OCI-LY1 (cell line): Measurements from ENCODE around the gene RFESD.

ENCODE experiments used
- H2AFZ ChIP-seq: fragments of 200-600 bp; sonication (generic), shearing (Covaris generic); 2 replicates; pipeline ENCODE4 v1.6.0; 2014; ENCODE audit warnings: antibody characterized with exemption, mild to moderate bottlenecking, low read length
- H3F3A ChIP-seq: fragments of 200-600 bp; sonication (generic), shearing (Covaris generic); 2 replicates; pipeline ENCODE4 v1.6.0; 2014; ENCODE audit warnings: mild to moderate bottlenecking, antibody characterized with exemption, low read length, moderate library complexity; ENCODE audit not compliant: insufficient read depth
- H3K27ac ChIP-seq: fragments of 200-600 bp; sonication (generic); 2 replicates; pipeline ENCODE4 v1.5.1; 2014; ENCODE audit warnings: low read length, mixed run types, mild to moderate bottlenecking, low read depth; ENCODE audit not compliant: poor library complexity, severe bottlenecking
- H3K27me3 ChIP-seq: fragments of 200-600 bp; sonication (generic); 2 replicates; pipeline ENCODE4 v1.6.0; 2014; ENCODE audit warnings: antibody characterized with exemption, mild to moderate bottlenecking, low read length, moderate library complexity; ENCODE audit not compliant: insufficient read depth
- H3K36me3 ChIP-seq: fragments of 200-600 bp; sonication (generic); 2 replicates; pipeline ENCODE4 v1.6.1; 2014; ENCODE audit warnings: mild to moderate bottlenecking, antibody characterized with exemption, low read length, moderate library complexity, mixed read lengths; ENCODE audit not compliant: insufficient read depth
- H3K4me1 ChIP-seq: fragments of 200-600 bp; sonication (generic); 2 replicates; pipeline ENCODE4 v1.5.1; 2014; ENCODE audit warnings: mild to moderate bottlenecking, low read length, moderate library complexity; ENCODE audit not compliant: insufficient read depth, severe bottlenecking
- H3K4me2 ChIP-seq: fragments of 200-600 bp; sonication (generic), shearing (Covaris generic); 2 replicates; pipeline ENCODE4 v1.6.1; 2014; ENCODE audit warnings: low read length
- H3K4me3 ChIP-seq: fragments of 200-600 bp; sonication (generic); 2 replicates; pipeline ENCODE4 v1.5.1; 2014; ENCODE audit warnings: low read length, low read depth, mild to moderate bottlenecking, mixed read lengths; ENCODE audit not compliant: poor library complexity, severe bottlenecking
- H3K79me2 ChIP-seq: fragments of 200-600 bp; shearing (Covaris generic); 2 replicates; pipeline ENCODE4 v1.6.1; 2016; ENCODE audit warnings: mixed run types, low read length, mixed read lengths; ENCODE audit not compliant: insufficient read depth
- H3K9ac ChIP-seq: fragments of 200-600 bp; sonication (generic), shearing (Covaris generic); 2 replicates; pipeline ENCODE4 v1.6.1; 2014; ENCODE audit warnings: mild to moderate bottlenecking, low read length, mixed read lengths
- H3K9me2 ChIP-seq: fragments of 200-600 bp; sonication (generic), shearing (Covaris generic); 2 replicates; pipeline ENCODE4 v1.6.1; 2014; ENCODE audit warnings: low read depth, mild to moderate bottlenecking, low read length, mixed read lengths
- H3K9me3 ChIP-seq: fragments of 200-600 bp; shearing (Covaris generic); 2 replicates; pipeline ENCODE4 v1.6.1; 2014; ENCODE audit warnings: low read length, mixed read lengths
- H4K20me1 ChIP-seq: fragments of 200-600 bp; sonication (generic), shearing (Covaris generic); 2 replicates; pipeline ENCODE4 v1.6.0; 2016; ENCODE audit warnings: mild to moderate bottlenecking, low read length; ENCODE audit not compliant: insufficient read depth
- CTCF ChIP-seq: fragments of 200-600 bp; sonication (generic), shearing (Covaris generic); IDR thresholded peaks from 2 replicates; pipeline ENCODE4 v1.5.1; 2017; ENCODE audit warnings: mild to moderate bottlenecking, antibody characterized with exemption, low read length, moderate library complexity, mixed read lengths
- EZH2 ChIP-seq: fragments of 200-600 bp; sonication (generic), shearing (Covaris generic); IDR thresholded peaks from 2 replicates; pipeline ENCODE4 v1.8.0; 2017; ENCODE audit warnings: borderline replicate concordance, mixed run types, mild to moderate bottlenecking, antibody characterized with exemption, low read length, moderate library complexity, mixed read lengths

Gene RFESD

DNA sequence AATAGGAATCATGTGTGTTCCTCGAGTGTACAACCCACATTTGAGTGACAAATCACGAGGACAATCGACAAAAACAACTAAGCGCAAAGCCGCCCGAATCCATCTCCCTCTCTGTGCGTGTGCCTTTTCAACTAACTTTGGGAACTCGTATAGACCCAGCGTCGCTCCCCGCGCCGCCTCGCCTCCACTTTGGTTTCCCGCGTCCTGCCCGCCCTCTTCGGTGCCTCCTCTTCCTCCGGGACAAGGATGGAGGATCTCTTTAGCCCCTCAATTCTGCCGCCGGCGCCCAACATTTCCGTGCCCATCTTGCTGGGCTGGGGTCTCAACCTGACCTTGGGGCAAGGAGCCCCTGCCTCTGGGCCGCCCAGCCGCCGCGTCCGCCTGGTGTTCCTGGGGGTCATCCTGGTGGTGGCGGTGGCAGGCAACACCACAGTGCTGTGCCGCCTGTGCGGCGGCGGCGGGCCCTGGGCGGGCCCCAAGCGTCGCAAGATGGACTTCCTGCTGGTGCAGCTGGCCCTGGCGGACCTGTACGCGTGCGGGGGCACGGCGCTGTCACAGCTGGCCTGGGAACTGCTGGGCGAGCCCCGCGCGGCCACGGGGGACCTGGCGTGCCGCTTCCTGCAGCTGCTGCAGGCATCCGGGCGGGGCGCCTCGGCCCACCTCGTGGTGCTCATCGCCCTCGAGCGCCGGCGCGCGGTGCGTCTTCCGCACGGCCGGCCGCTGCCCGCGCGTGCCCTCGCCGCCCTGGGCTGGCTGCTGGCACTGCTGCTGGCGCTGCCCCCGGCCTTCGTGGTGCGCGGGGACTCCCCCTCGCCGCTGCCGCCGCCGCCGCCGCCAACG, 26.3 kb upstream of the RFESD start, which contains the start of gene GPR150:
TSS of gene GPR150 (plus strand) at position 58 of the 840 bp plus-strand sequence. CDS start at position 247, 189 bp downstream.
- Histone ChIP-seq H3K9me3 (no peaks in the 10 kb centered on the region), H3K4me1 (peaks cover 20% of the 10 kb centered on the region), H3K4me3 (peak within 1 kb of the TSS; percentile 64), H3K4me2 (peak within 1 kb of the TSS; percentile 90), H4K20me1 (no peaks in the 10 kb centered on the region), H3K9ac (peak within 1 kb of the TSS; percentile 54; the same call in 1 of the 2 replicates), H3K27ac (no peak within 1 kb of the TSS), H3K36me3 (no peaks in the 10 kb centered on the region), H3F3A (peaks cover 4% of the 10 kb centered on the region; the same call in 1 of the 2 replicates), H3K9me2 (no peaks in the 10 kb centered on the region), H3K27me3 (0 out of 2 replicates have a peak, but pooled peaks cover 2% of the 10 kb centered on the region), H3K79me2 (no peaks in the 10 kb centered on the region), H2AFZ (0 out of 2 replicates have a peak within 1 kb of the TSS, but pooled peaks have one; percentile 20)
- TF ChIP-seq CTCF (no peak), EZH2 (no peak)

GRCh38 chr5:95620870-95621838, 25.4 kb upstream of the RFESD start:
- Histone ChIP-seq H3K4me3 (peak overlapping the region; percentile 64), H3K4me2 (peak overlapping the region; percentile 90), H3K9ac (peak overlapping the region; percentile 45; the same call in 1 of the 2 replicates), H3K9me2 (no peaks in the 10 kb centered on the region), H3K9me3 (no peaks in the 10 kb centered on the region), H3K79me2 (no peaks in the 10 kb centered on the region), H4K20me1 (no peaks in the 10 kb centered on the region), H3K27me3 (0 out of 2 replicates have a peak, but pooled peaks cover 2% of the 10 kb centered on the region), H3K27ac (no peak overlapping the region), H3F3A (peaks cover 4% of the 10 kb centered on the region; the same call in 1 of the 2 replicates), H3K36me3 (no peaks in the 10 kb centered on the region), H3K4me1 (peaks cover 20% of the 10 kb centered on the region), H2AFZ (no peak overlapping the region)
- TF ChIP-seq CTCF, result no peak
- no peak for TF ChIP-seq EZH2

- Histone ChIP-seq H3K4me2 (peak overlapping the region; percentile 90; the same call in 1 of the 2 replicates), H3K9me2 (no peaks in the 10 kb centered on the region), H3F3A (peaks cover 4% of the 10 kb centered on the region; the same call in 1 of the 2 replicates), H3K27ac (no peak overlapping the region), H3K27me3 (0 out of 2 replicates have a peak, but pooled peaks cover 2% of the 10 kb centered on the region), H3K9ac (no peak overlapping the region), H4K20me1 (no peaks in the 10 kb centered on the region), H3K4me3 (peak overlapping the region; percentile 64), H3K9me3 (no peaks in the 10 kb centered on the region), H2AFZ (no peak overlapping the region), H3K36me3 (no peaks in the 10 kb centered on the region), H3K79me2 (no peaks in the 10 kb centered on the region), H3K4me1 (peaks cover 20% of the 10 kb centered on the region)
- no peak for TF ChIP-seq EZH2
- TF ChIP-seq CTCF, result no peak
Observed at GRCh38 chr5:95621839-95622629, 24.5 kb upstream of the RFESD start.
